ENCODE results near the gene HSD17B1. TPM values are rescaled to one million over a fixed set of nuclear protein-coding genes. Genes with fewer than 3 reads are reported as not detected.
A peak's percentile ranks its signal among the peaks of the same experiment; 100 is the strongest.

The HSD17B1 gene
- total and polyA plus RNA-seq, 2 of the 13 experiments (the other 11 are each of a cell fraction or from before 2014, with no cell fraction given): 0.54 to 0.93 TPM

- 0 out of 2 replicates have a peak, but pooled peaks have one; percentile 36 for TF ChIP-seq ZNF800 (CRISPR knock-in tag; IDR thresholded peaks at IDR 0.05)
- no peak for TF ChIP-seq NFE2L2 (IDR thresholded peaks at IDR 0.05; ENCODE audit: low read length)
- TF ChIP-seq GABPA (IDR thresholded peaks at IDR 0.05; ENCODE audit: low read depth, low read length): no peak
- peak; percentile 75 for TF ChIP-seq GABPA (CRISPR knock-in tag; IDR thresholded peaks at IDR 0.05; ENCODE audit: low read depth)
- TF ChIP-seq GMEB2 (CRISPR knock-in tag; IDR thresholded peaks at IDR 0.05; ENCODE audit: low read depth): no peak
- TF ChIP-seq ZNF275 (CRISPR knock-in tag; IDR thresholded peaks at IDR 0.05; ENCODE audit: borderline replicate concordance): no peak
- TF ChIP-seq, protein P1, sequence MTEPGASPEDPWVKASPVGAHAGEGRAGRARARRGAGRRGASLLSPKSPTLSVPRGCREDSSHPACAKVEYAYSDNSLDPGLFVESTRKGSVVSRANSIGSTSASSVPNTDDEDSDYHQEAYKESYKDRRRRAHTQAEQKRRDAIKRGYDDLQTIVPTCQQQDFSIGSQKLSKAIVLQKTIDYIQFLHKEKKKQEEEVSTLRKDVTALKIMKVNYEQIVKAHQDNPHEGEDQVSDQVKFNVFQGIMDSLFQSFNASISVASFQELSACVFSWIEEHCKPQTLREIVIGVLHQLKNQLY (CRISPR knock-in tag; IDR thresholded peaks at IDR 0.05): peak; percentile 84
- no peak for TF ChIP-seq ZFY (CRISPR knock-in tag; IDR thresholded peaks at IDR 0.05)
- 0 out of 2 replicates have a peak, but pooled peaks have one; percentile 15 for TF ChIP-seq NFE2 (CRISPR knock-in tag; IDR thresholded peaks at IDR 0.05)
- peak; percentile 77; the same call in 1 of the 2 replicates for TF ChIP-seq MAZ (IDR thresholded peaks at IDR 0.05; ENCODE audit: borderline replicate concordance, low read depth, low read length)
- TF ChIP-seq MAZ (CRISPR knock-in tag; IDR thresholded peaks at IDR 0.05; ENCODE audit: low read depth): no peak
- TF ChIP-seq ZSCAN20 (CRISPR knock-in tag; IDR thresholded peaks at IDR 0.05; ENCODE audit: borderline replicate concordance): 0 out of 2 replicates have a peak, but pooled peaks have one; percentile 67
- TF ChIP-seq ZNF780A (CRISPR knock-in tag; IDR thresholded peaks at IDR 0.05): no peak
- TF ChIP-seq ZNF850 (CRISPR knock-in tag; conservative IDR thresholded peaks at IDR 0.05): peak; percentile 87; the same call in 1 of the 2 replicates
- no peak; the same call in 1 of the 2 replicates for TF ChIP-seq SALL2 (CRISPR knock-in tag; IDR thresholded peaks at IDR 0.05)
- TF ChIP-seq ZNF143 (CRISPR knock-in tag; IDR thresholded peaks at IDR 0.05): no peak
- TF ChIP-seq ZBTB4 (CRISPR knock-in tag; IDR thresholded peaks at IDR 0.05; ENCODE audit: borderline replicate concordance): no peak
- TF ChIP-seq ZNF556 (CRISPR knock-in tag; IDR thresholded peaks at IDR 0.05; ENCODE audit: borderline replicate concordance): no peak
- TF ChIP-seq HCFC1 (IDR thresholded peaks at IDR 0.05; ENCODE audit: low read depth, low read length): no peak; the same call in 1 of the 2 replicates
- no peak for TF ChIP-seq JUNB (CRISPR knock-in tag; IDR thresholded peaks at IDR 0.05; ENCODE audit: borderline replicate concordance)
- no peak for TF ChIP-seq ZNF354B (CRISPR knock-in tag; IDR thresholded peaks at IDR 0.05)
- TF ChIP-seq GPN1 (CRISPR knock-in tag; IDR thresholded peaks at IDR 0.05; ENCODE audit: borderline replicate concordance): no peak
Observed at GRCh38 chr17:42536048-42536371, 16.7 kb upstream of the HSD17B1 start, which contains the start of gene NAGLU (continued).
